ENCODE measurements around the gene ZBED6.

ZBED6 gene

GRCh38 chr1:203764105-203765028, 31.1 kb upstream of the ZBED6 start:
- Histone ChIP-seq H3K4me3 (ENCODE audit: low read length) (no peak overlapping the region), H3K27me3 (replicated peaks; ENCODE audit: control insufficient read depth, insufficient read depth, low read length) (no peaks in the 10 kb centered on the region), H3K9ac (ENCODE audit: low read length) (no peak overlapping the region), H3K4me1 (ENCODE audit: control insufficient read depth, insufficient read depth, low read length) (peaks cover 3% of the 10 kb centered on the region), H3K9me3 (ENCODE audit: control insufficient read depth, low read length) (no peaks in the 10 kb centered on the region), H3K36me3 (ENCODE audit: control insufficient read depth, insufficient read depth, low read length, severe bottlenecking) (no peaks in the 10 kb centered on the region)
- no peak for DNase-seq (ENCODE audit: low read depth)

- Histone ChIP-seq H3K4me3 (ENCODE audit: low read length) (no peak within 1 kb of the TSS), H3K9me3 (ENCODE audit: control insufficient read depth, low read length) (no peaks in the 10 kb centered on the region), H3K4me1 (ENCODE audit: control insufficient read depth, insufficient read depth, low read length) (peaks cover 6% of the 10 kb centered on the region), H3K27me3 (replicated peaks; ENCODE audit: control insufficient read depth, insufficient read depth, low read length) (no peaks in the 10 kb centered on the region), H3K36me3 (ENCODE audit: control insufficient read depth, insufficient read depth, low read length, severe bottlenecking) (no peaks in the 10 kb centered on the region), H3K9ac (ENCODE audit: low read length) (no peak within 1 kb of the TSS)
- no peak for DNase-seq (ENCODE audit: low read depth)
These were observed 30.2 kb upstream of the ZBED6 start, which contains the start of gene LAX1 for GRCh38 chr1:203765029-203765837. Gene LAX1, plus strand, starts transcription at chr1:203765183. Its CDS starts 383 bp downstream, at chr1:203765566.

- DNase-seq (ENCODE audit: low read depth): no peak
- no peak overlapping the region for H3K4me3 ChIP-seq (ENCODE audit: low read length)
These were observed 27.2 kb upstream of the ZBED6 start for GRCh38 chr1:203768256-203768655.

GRCh38 chr1:203769505-203770343, 25.7 kb upstream of the ZBED6 start:
- H3K9ac ChIP-seq (ENCODE audit: low read length): no peak overlapping the region

More at GRCh38 chr1:203768256-203768655, 27.2 kb upstream of the ZBED6 start:
- H3K27me3 ChIP-seq (replicated peaks; ENCODE audit: control insufficient read depth, insufficient read depth, low read length): no peaks in the 10 kb centered on the region
- no peaks in the 10 kb centered on the region for H3K36me3 ChIP-seq (ENCODE audit: control insufficient read depth, insufficient read depth, low read length, severe bottlenecking)
- no peak overlapping the region for H3K9ac ChIP-seq (ENCODE audit: low read length)
- H3K4me1 ChIP-seq (ENCODE audit: control insufficient read depth, insufficient read depth, low read length): peaks cover 12% of the 10 kb centered on the region
- H3K9me3 ChIP-seq (ENCODE audit: control insufficient read depth, low read length): no peaks in the 10 kb centered on the region

DNA sequence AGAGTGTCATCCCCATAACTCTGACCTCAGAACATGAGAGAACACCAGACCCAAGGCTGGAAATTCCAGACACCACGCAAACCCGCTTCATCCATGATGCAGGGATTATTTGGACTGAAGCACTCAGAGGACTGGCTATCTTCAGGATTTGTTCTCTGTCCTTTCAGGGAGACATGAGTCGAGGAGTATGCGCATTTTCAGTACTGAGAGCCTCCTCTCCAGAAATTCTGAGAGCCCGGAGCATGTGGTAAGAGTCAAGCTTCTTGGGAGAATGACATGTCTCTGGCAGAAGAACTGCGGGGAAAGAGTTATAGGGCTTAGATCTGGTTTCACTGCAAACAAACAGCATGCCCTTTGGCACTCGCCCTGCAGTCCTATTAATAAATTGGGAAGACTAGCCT, 23.5 kb upstream of the ZBED6 start:
- no peak overlapping the region for H3K4me3 ChIP-seq (ENCODE audit: low read length)
- no peak overlapping the region for H3K9ac ChIP-seq (ENCODE audit: low read length)
- H3K36me3 ChIP-seq (ENCODE audit: control insufficient read depth, insufficient read depth, low read length, severe bottlenecking): no peaks in the 10 kb centered on the region
- H3K9me3 ChIP-seq (ENCODE audit: control insufficient read depth, low read length): no peaks in the 10 kb centered on the region
- peaks cover 12% of the 10 kb centered on the region for H3K4me1 ChIP-seq (ENCODE audit: control insufficient read depth, insufficient read depth, low read length)
- no peak for DNase-seq (ENCODE audit: low read depth)
- no peaks in the 10 kb centered on the region for H3K27me3 ChIP-seq (replicated peaks; ENCODE audit: control insufficient read depth, insufficient read depth, low read length)

More at GRCh38 chr1:203769505-203770343, 25.7 kb upstream of the ZBED6 start:
- Histone ChIP-seq H3K4me1 (ENCODE audit: control insufficient read depth, insufficient read depth, low read length) (peaks cover 12% of the 10 kb centered on the region), H3K4me3 (ENCODE audit: low read length) (no peak overlapping the region), H3K36me3 (ENCODE audit: control insufficient read depth, insufficient read depth, low read length, severe bottlenecking) (no peaks in the 10 kb centered on the region), H3K27me3 (replicated peaks; ENCODE audit: control insufficient read depth, insufficient read depth, low read length) (no peaks in the 10 kb centered on the region), H3K9me3 (ENCODE audit: control insufficient read depth, low read length) (no peaks in the 10 kb centered on the region)
- DNase-seq (ENCODE audit: low read depth): peak; percentile 89

GRCh38 chr1:203772836-203773235, 22.6 kb upstream of the ZBED6 start:
- Histone ChIP-seq H3K9me3 (ENCODE audit: control insufficient read depth, low read length) (no peaks in the 10 kb centered on the region), H3K36me3 (ENCODE audit: control insufficient read depth, insufficient read depth, low read length, severe bottlenecking) (no peaks in the 10 kb centered on the region), H3K27me3 (replicated peaks; ENCODE audit: control insufficient read depth, insufficient read depth, low read length) (no peaks in the 10 kb centered on the region), H3K9ac (ENCODE audit: low read length) (no peak overlapping the region), H3K4me1 (ENCODE audit: control insufficient read depth, insufficient read depth, low read length) (peaks cover 12% of the 10 kb centered on the region), H3K4me3 (ENCODE audit: low read length) (no peak overlapping the region)
- no peak for DNase-seq (ENCODE audit: low read depth)

- no peak for DNase-seq (ENCODE audit: low read depth)
- no peaks in the 10 kb centered on the region for H3K9me3 ChIP-seq (ENCODE audit: control insufficient read depth, low read length)
- no peaks in the 10 kb centered on the region for H3K27me3 ChIP-seq (replicated peaks; ENCODE audit: control insufficient read depth, insufficient read depth, low read length)
These were observed 18.8 kb upstream of the ZBED6 start for GRCh38 chr1:203776636-203777035.

DNA sequence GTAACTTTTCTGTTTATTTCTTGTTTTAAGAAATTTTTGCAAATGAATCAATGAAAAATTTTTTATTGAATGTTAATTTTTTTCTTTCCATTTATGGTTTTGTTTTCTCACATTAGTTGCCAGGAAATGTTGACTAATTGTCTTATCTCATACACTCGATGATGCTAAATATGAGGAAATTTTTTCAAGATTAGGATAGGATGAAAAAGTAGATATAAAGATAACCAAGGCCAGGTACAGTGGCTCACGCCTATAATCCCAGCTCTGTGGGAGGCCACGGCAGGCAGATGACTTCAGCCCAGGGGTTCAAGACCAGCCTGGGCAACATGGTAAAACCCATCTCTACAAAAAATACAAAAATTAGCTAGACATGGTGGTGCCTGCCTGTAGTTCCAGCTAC, 17.8 kb upstream of the ZBED6 start:
- Histone ChIP-seq H3K36me3 (ENCODE audit: control insufficient read depth, insufficient read depth, low read length, severe bottlenecking) (no peaks in the 10 kb centered on the region), H3K9ac (ENCODE audit: low read length) (no peak overlapping the region)

More at GRCh38 chr1:203776636-203777035, 18.8 kb upstream of the ZBED6 start:
- peaks cover 6% of the 10 kb centered on the region for H3K4me1 ChIP-seq (ENCODE audit: control insufficient read depth, insufficient read depth, low read length)
- H3K9ac ChIP-seq (ENCODE audit: low read length): no peak overlapping the region
- H3K4me3 ChIP-seq (ENCODE audit: low read length): no peak overlapping the region
- H3K36me3 ChIP-seq (ENCODE audit: control insufficient read depth, insufficient read depth, low read length, severe bottlenecking): no peaks in the 10 kb centered on the region

GRCh38 chr1:203778146-203778545, 17.3 kb upstream of the ZBED6 start:
- Histone ChIP-seq H3K36me3 (ENCODE audit: control insufficient read depth, insufficient read depth, low read length, severe bottlenecking) (no peaks in the 10 kb centered on the region), H3K9me3 (ENCODE audit: control insufficient read depth, low read length) (no peaks in the 10 kb centered on the region), H3K9ac (ENCODE audit: low read length) (no peak overlapping the region), H3K4me3 (ENCODE audit: low read length) (no peak overlapping the region), H3K4me1 (ENCODE audit: control insufficient read depth, insufficient read depth, low read length) (no peaks in the 10 kb centered on the region), H3K27me3 (replicated peaks; ENCODE audit: control insufficient read depth, insufficient read depth, low read length) (no peaks in the 10 kb centered on the region)
- DNase-seq (ENCODE audit: low read depth): no peak

More for the DNA sequence above, 17.8 kb upstream of the ZBED6 start:
- no peak for DNase-seq (ENCODE audit: low read depth)
- H3K27me3 ChIP-seq (replicated peaks; ENCODE audit: control insufficient read depth, insufficient read depth, low read length): no peaks in the 10 kb centered on the region
- no peak overlapping the region for H3K4me3 ChIP-seq (ENCODE audit: low read length)
- H3K4me1 ChIP-seq (ENCODE audit: control insufficient read depth, insufficient read depth, low read length): no peaks in the 10 kb centered on the region
- H3K9me3 ChIP-seq (ENCODE audit: control insufficient read depth, low read length): no peaks in the 10 kb centered on the region

DNA sequence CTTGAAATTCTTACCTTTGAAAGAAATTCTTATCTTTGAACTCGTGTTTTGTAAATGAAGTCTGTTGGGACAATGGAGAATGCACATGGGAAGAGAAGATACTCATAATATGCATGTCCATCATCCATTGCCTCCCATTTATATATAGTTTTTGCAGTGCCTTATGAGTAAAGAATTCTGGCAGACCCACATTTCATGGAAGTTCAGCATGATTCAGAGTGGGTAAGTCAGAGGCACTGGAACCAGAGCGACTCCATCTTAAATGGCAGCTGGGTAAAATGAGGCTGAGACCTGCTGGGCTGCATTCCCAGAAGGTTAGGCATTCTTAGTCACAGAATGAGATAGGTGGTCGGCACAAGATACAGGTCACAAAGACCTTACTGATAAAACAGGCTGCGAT, 16.6 kb upstream of the ZBED6 start:
- H3K9me3 ChIP-seq (ENCODE audit: control insufficient read depth, low read length): no peaks in the 10 kb centered on the region
- no peaks in the 10 kb centered on the region for H3K4me1 ChIP-seq (ENCODE audit: control insufficient read depth, insufficient read depth, low read length)
- H3K9ac ChIP-seq (ENCODE audit: low read length): no peak overlapping the region
- no peaks in the 10 kb centered on the region for H3K27me3 ChIP-seq (replicated peaks; ENCODE audit: control insufficient read depth, insufficient read depth, low read length)
- no peak overlapping the region for H3K4me3 ChIP-seq (ENCODE audit: low read length)
- H3K36me3 ChIP-seq (ENCODE audit: control insufficient read depth, insufficient read depth, low read length, severe bottlenecking): no peaks in the 10 kb centered on the region
- DNase-seq (ENCODE audit: low read depth): no peak
